GM18873 (cell line): Measurements from ENCODE around the gene INS.

ENCODE experiments used
- ATAC-seq: cut with Tn5 transposase; IDR thresholded peaks from one replicate; pipeline ENCODE4 v1.9.1; 2021; ENCODE audit warnings: mild to moderate bottlenecking, moderate library complexity, moderate number of reproducible peaks; ENCODE audit not compliant: unreplicated experiment, low FRiP score

The INS gene

GRCh38 chr11:2168286-2169004, 7.4 kb upstream of the INS start:
- no peak for ATAC-seq

DNA sequence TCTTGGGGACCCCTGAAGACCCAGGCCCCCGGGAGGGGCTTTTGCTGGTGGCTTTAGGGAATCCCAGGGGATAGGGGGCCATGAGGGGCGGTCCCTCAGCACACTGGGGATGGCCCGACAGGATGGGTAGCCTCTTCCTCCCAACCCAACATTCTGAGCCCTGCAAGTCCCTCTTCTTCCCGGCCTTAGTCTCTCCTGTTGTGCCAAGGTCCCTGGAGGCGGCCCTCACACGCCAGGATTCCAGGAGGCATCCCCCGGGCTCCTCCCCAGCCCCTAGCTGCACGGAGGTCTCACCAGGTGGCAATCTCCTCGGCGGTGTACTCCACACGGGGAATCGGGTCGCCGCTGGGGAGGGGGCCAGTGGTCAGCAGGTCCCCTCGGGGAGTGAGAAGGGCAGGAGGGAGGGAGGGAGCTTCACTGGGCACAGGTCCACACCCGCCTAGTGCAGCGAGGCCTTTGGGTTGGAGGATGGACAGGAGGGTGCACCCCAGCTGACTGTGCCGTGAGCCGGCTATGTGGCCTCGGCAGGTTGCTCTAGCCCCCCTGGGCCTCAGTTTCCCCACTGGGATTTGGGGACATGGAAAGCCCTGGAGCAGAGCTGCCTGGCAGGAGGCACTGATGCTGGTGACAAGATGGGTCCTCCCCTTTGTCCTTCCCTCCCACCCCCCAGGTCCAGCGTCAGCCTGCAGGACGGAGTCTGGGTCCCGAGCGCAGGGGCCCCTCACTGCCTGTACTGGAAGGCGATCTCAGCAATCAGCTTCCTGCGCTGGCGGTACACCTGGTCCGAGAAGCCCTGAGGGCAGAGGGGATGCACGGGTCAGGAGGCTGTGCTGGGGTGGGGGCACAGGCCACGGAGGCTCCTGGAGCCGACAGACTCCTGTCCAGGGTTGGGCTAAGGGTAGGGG, 6.4 kb upstream of the INS start:
- ATAC-seq = no peak

DNA sequence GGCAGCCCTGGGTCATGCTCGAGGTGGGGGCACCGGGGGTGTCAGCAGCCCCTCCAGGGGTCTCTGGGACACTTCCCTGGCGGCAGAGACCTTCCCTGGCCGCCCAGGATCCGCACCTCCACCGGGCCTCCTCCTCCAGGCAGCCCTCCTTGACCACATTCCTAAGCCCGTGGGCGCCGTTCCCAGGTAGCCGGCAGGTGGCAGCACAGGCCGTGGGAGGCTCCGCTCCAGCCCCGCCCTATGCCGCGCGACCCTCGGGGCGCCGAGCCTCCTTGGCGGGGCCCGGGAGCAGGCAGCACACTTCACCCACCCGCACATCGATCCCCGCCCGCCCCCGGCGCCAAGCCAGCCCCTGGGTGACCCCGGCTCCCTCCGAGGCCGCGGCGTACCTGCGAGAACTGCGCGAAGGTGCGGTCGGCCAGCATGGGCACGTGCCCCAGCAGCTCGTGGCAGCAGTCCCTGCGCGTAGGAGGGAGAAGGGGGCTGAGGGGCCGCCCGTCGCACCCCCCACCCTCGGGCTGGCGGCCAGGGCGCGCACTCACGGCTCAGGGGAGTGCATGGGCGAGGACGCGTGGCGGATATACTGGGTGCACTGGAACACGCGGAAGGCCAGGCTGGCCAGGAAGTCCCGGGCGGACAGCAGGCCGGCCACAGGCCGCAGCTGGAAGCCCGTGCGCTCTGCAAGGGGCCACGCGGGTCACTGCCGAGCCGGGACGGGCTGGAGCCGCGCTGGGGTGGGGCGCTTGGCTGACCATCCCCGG, 5.3 kb upstream of the INS start:
- no peak for ATAC-seq

DNA sequence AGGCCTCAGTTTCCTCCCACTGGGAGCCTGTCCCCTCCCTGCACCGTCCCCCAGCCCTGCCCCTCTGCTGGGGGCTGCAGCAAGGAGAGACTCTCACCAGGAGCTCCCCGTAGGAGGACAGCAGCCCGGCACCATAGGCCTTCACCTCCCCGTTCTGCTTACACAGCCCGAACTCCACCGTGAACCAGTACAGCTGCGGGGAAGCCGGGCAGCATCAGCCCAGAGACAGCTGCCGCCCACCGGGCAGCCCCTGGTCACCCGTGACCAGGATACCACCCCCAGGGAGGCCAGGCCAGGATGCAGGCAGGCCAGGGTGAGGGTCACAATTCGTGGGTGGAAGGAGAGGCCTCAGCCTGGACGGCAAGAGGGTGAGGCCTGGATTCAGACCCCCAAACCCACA, 4.6 kb upstream of the INS start:
- ATAC-seq = no peak

GRCh38 chr11:2164861-2165555, 4.0 kb upstream of the INS start:
- no peak for ATAC-seq

DNA sequence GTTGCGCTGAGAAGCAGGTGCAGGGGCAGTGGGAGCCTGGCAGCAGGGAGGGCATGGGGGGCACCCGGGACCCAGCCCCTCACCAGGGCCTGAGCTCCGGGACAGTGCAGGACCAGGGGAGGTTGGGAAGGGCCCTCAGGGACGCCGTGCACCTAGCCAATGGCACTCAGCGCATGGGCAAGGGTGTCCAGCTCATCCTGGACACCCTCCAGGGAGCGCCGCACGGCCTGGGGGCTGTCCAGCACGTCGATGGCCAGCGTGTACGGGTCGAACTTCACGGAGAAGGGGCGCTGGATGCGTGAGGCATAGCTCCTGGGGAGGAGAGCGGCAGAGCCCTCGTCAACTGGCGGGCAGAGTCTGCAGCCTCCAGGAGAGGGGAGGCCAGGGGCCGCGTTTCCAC, 3.1 kb upstream of the INS start:
- no peak for ATAC-seq

DNA sequence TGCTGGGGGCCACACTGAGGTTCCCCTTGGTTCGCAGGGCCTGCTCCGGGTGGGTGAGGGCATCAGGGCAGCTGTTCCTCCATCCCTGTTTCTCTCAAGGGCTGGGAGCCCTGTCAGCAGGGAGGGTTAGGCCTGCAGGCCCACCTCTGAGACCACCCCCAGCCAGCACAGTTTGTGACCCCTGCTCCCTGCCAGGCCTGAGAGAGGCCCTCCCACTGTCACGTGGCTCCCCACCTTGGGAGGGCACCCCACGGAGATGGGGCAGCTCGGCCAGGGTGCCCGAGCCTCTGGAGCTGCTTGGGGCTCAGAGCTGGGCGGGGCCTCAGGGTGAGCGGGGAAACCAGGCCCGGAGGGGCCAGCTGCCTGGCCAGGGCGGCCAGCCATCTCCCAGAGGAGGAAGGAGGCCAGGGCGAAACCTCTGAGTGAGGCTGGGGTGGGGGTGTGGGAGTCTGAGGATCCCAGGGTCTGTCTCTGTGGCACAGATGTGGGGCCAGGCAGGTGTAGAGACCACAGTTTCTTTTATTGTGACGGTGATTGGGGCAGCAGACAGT, 2.5 kb upstream of the INS start:
- ATAC-seq = no peak

- ATAC-seq = no peak
Measured at GRCh38 chr11:2159536-2160413, 1.2 kb downstream of the INS start.

DNA sequence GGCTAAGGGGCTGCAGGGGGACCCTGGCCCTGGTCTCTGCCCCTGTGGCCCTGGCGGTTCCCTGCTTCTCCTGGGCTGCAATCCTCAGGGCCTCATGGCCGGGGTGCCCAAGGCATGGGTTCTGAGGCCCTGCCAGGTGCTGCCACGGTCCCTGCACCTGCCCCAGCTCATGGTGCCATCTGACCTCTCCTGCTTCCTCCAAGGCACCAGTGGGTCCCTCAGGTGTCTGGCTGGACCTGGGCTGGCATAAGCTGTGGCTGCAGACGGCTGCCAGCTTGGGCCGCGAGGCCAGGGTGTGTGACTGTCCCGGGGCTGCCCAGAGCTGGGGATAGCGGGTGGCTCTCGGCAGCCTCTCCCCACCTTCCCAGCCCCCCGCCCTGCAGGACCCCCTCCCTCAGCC, 2.0 kb downstream of the INS start:
- ATAC-seq = no peak

DNA sequence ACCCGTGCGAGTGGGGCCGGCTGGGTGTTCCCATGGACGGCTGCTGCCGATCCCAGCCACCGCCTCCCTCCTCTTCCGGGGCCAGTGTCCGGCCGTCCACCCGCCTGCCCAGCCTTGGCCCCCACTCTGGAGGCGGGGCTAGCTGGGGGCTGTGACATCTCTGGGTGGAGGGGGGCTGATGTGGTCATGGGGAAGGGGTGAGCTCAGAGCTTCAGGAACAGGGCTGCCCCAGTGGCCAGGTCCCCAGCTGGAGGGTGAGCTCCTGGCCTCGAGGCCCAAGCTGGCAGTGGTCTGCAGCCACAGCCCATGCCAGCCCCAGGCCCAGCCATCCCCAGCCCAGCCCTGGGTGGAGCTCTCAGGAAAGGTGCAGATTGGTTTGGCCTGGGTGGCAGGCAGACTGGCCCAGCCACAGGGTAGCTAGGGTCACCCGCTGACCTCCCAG, 2.7 kb downstream of the INS start:
- no peak for ATAC-seq

- ATAC-seq = no peak
Measured at GRCh38 chr11:2157294-2158040, 3.5 kb downstream of the INS start.

GRCh38 chr11:2156416-2157182, 4.4 kb downstream of the INS start:
- no peak for ATAC-seq

- ATAC-seq = no peak
Measured at GRCh38 chr11:2155511-2155910, 5.5 kb downstream of the INS start.

GRCh38 chr11:2154889-2155288, 6.1 kb downstream of the INS start:
- ATAC-seq = no peak

GRCh38 chr11:2154195-2154585, 6.8 kb downstream of the INS start:
- no peak for ATAC-seq

DNA sequence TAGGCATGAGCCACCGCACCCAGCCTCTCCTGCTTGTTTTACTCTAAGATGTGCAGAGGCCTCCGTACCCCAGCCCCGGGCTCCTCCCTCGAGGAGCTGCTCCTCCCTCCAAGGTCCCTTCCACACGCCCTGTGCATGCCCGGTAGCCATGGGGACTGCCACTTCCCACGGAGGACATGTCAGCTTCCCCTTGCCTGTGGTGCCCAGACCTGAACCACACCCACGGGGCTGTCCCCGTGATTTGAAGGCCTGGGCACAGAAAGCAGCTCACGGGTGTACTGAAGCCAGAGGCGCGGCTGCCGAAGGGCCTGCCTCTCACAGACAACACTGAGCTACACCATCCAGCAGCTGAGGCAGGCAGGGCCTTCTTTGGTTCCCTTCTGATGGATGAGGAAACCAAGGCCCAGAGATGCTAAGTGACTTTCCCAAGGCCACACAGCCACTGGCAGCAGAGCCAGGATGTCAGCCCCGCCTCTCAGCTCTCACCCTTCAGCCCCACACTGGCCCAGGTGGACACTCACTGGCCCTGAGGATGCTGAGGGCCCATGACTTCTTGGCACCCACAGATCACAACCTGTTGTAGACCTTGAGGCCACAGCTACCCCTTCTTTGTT, 7.3 kb downstream of the INS start:
- ATAC-seq = no peak

- no peak for ATAC-seq
Measured at GRCh38 chr11:2151500-2152257, 9.3 kb downstream of the INS start.
